ENCODE data around the gene PRPSAP2. TPM values are rescaled to one million over a fixed set of nuclear protein-coding genes. Genes with fewer than 3 reads are reported as not detected.

PRPSAP2 gene
- total and polyA plus RNA-seq, 9 donors: 21.9 to 32.1 (median 25.5) TPM

DNA sequence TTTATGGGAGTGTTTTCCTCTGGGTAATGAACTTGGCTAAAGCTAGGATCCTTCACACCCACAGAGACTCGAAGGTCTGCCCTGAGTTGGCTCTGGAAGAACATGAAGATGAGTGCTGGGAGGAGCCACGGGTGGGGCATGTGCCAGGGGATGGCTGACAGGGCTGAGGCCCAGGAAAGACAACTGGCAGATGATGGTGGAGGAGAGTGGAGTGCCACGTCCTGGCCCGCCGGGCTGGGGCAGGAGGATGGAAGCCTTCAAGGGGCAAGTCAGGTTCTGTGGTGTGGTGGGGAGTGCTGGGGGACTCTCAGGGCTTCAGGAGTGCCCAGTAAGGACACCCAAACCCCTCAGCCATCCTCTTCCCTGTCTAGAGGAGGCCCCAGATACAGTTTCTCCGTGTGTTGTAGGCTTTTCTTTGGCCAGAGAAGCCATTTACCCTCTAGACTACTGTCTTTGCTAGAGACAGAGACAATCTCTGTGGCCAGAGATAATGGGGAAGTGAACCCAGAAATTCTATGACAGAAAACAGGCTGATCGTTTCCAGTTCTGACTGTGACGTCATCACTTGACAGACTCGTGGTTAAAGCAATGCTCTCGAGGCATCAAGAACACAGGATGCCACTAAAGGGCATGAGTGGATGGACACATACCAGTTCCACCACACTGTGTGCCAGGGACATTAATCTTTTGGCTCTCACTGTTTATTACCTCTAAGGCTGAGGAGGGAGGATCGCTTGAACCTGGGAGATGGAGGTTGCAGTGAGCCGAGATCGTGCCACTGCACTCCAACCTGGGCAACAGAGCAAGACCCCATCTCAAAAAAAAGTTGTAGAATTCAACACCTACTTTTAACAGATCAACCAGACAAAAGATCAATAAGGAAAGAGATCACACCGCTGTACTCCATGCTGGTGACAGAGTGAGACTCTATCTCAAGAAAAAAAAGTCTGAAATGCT lies 75.4 kb downstream of the PRPSAP2 start:
- Histone ChIP-seq H3K9me3 (replicated peaks; ENCODE audit: control insufficient read depth, low read depth, low read length) (no peaks in the 10 kb centered on the region), H3K4me1 (ENCODE audit: control insufficient read depth, insufficient read depth, low read length) (no peaks in the 10 kb centered on the region), H3K4me3 (ENCODE audit: low read length) (no peak overlapping the region), H3K36me3 (ENCODE audit: control insufficient read depth, insufficient read depth, low read length) (peaks cover 30% of the 10 kb centered on the region), H3K27ac (ENCODE audit: low read length) (no peak overlapping the region), H3K27me3 (ENCODE audit: control insufficient read depth, insufficient read depth, low read length) (no peaks in the 10 kb centered on the region)
- WGBS (ENCODE audit: insufficient coverage): 72% methylated on average over 5 of the region's 14 CpGs
- DNase-seq: no peak

DNA sequence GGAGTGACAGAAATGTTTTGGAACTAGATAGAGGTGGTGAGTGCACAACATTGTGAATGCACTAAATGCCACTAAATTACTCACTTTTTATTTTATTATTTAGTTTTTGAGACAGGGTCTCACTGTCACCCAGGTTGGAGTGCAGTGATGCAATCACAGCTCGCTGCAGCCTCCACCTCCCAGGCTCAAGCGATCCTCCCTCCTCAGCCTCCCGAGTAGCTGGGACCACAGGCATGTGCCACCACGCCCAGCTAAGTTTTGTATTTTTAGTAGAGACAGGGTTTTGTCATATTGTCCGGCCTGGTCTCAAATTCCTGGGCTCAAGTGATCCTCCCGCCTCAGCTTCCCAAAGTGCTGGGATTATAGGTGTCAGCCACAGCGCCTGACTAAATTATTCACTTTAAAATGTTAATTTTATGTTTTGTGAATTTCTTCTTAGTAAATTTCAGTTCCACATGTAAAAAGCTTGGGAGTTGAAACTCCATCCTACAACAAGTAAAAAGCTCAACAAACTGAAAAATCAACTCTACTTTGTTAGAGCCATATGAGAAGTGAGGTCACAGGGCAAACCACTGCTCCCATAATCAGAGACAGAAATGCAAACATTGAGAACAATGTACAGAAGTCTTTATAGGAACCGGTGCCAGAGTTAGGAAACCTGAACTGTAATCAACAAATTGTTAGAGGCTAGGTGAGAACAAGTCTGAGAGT lies 80.2 kb downstream of the PRPSAP2 start:
- H3K27me3 ChIP-seq (ENCODE audit: control insufficient read depth, insufficient read depth, low read length): no peaks in the 10 kb centered on the region
- no peaks in the 10 kb centered on the region for H3K36me3 ChIP-seq (ENCODE audit: control insufficient read depth, insufficient read depth, low read length)
- H3K27ac ChIP-seq (ENCODE audit: low read length): no peak overlapping the region
- no CpG with 5 or more reads among the region's 8 CpGs for WGBS (ENCODE audit: insufficient coverage)
- no peak for DNase-seq
- no peaks in the 10 kb centered on the region for H3K9me3 ChIP-seq (replicated peaks; ENCODE audit: control insufficient read depth, low read depth, low read length)
- H3K4me1 ChIP-seq (ENCODE audit: control insufficient read depth, insufficient read depth, low read length): no peaks in the 10 kb centered on the region
- H3K4me3 ChIP-seq (ENCODE audit: low read length): no peak overlapping the region

DNA sequence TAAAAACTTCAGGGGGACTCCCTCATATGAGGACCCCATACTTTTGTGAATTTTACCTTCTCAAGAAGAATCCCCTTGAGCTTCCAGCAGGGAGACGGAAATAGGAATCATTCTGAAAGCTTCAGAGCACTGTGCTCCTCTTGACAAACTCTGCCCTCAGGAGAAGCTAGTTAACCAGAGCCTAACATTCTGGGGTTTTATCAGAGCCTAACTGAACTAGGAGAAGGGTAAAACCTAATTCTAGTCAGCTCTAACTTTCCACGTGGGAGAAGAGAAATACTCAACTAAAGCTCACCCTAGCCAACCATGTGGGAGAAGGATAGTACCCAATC lies 80.7 kb downstream of the PRPSAP2 start:
- H3K36me3 ChIP-seq (ENCODE audit: control insufficient read depth, insufficient read depth, low read length): no peaks in the 10 kb centered on the region
- H3K4me1 ChIP-seq (ENCODE audit: control insufficient read depth, insufficient read depth, low read length): no peaks in the 10 kb centered on the region
- no peak for DNase-seq
- WGBS (ENCODE audit: insufficient coverage): 60% methylated on average over 1 of the region's 2 CpGs
- H3K9me3 ChIP-seq (replicated peaks; ENCODE audit: control insufficient read depth, low read depth, low read length): no peaks in the 10 kb centered on the region
- no peak overlapping the region for H3K4me3 ChIP-seq (ENCODE audit: low read length)
- no peaks in the 10 kb centered on the region for H3K27me3 ChIP-seq (ENCODE audit: control insufficient read depth, insufficient read depth, low read length)
- no peak overlapping the region for H3K27ac ChIP-seq (ENCODE audit: low read length)

DNA sequence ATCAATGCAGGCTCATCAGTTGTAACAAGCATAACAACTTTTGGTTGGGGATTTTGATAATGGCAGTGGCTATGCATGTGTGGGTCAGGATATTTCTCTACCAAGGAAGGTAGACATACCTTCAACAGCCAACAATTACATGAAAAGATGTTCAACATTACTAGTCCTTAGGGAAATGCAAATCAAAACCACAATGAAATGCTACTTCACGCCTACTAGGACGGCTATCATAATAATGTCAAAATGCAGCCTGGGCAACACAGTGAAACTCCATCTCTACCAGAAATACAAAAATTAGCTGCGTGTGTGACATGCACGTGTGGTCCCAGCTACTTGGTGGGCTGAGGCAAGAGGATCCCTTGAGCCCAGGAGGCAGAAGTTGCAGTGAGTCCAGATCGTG lies 86.7 kb downstream of the PRPSAP2 start:
- DNase-seq: no peak
- Histone ChIP-seq H3K27me3 (ENCODE audit: control insufficient read depth, insufficient read depth, low read length) (peaks cover 2% of the 10 kb centered on the region), H3K27ac (ENCODE audit: low read length) (no peak overlapping the region), H3K4me3 (ENCODE audit: low read length) (no peak overlapping the region), H3K4me1 (ENCODE audit: control insufficient read depth, insufficient read depth, low read length) (no peaks in the 10 kb centered on the region), H3K36me3 (ENCODE audit: control insufficient read depth, insufficient read depth, low read length) (no peaks in the 10 kb centered on the region), H3K9me3 (replicated peaks; ENCODE audit: control insufficient read depth, low read depth, low read length) (no peaks in the 10 kb centered on the region)
- 57% methylated on average over 5 of the region's 5 CpGs for WGBS (ENCODE audit: insufficient coverage)

DNA sequence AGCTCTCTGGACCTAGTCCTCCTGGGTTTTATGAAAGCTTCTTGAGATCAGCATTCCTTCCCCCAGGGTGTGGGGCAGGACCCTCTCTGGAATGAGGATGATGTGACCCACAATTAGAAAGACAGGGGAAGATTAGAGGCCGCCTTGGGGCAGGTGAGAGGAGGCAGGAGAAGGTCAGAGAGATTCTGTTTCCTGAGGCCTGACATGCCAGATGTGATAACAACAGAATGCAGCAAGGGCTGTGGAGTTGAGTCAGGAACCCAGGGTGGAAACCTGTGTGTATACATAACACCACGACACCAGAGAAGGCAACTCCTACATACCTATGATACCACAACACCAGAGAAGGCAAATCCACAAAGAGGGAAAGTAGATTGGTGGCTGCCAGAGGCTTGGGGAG lies 88.6 kb downstream of the PRPSAP2 start:
- no peaks in the 10 kb centered on the region for H3K4me1 ChIP-seq (ENCODE audit: control insufficient read depth, insufficient read depth, low read length)
- no peaks in the 10 kb centered on the region for H3K36me3 ChIP-seq (ENCODE audit: control insufficient read depth, insufficient read depth, low read length)
- H3K4me3 ChIP-seq (ENCODE audit: low read length): no peak overlapping the region
- peaks cover 6% of the 10 kb centered on the region for H3K27me3 ChIP-seq (ENCODE audit: control insufficient read depth, insufficient read depth, low read length)
- no peak for DNase-seq
- H3K9me3 ChIP-seq (replicated peaks; ENCODE audit: control insufficient read depth, low read depth, low read length): no peaks in the 10 kb centered on the region
- H3K27ac ChIP-seq (ENCODE audit: low read length): no peak overlapping the region
- 17% methylated on average over 1 of the region's 2 CpGs for WGBS (ENCODE audit: insufficient coverage)

DNA sequence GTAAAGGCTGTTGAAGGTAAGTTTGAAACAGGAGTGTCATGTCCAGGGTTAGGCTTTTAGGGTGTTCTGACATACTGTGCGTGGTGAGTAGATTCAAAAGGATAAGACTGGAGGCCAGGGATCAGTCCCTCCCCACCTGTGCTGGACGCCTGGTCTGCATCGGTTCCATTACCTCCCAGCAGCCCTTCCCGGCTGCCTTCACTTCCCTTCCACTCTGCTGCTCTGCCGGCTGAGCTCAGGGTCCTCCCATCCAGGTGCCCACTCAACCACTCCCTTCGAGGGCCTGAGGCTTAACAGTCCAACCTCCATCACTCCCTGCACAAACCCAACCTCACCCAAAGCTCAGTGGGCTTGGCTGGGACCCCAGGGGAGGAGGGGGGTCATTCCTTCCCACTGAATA lies 89.9 kb downstream of the PRPSAP2 start:
- WGBS (ENCODE audit: insufficient coverage): 83% methylated on average over 2 of the region's 6 CpGs
- DNase-seq: no peak
- H3K4me1 ChIP-seq (ENCODE audit: control insufficient read depth, insufficient read depth, low read length): no peaks in the 10 kb centered on the region
- H3K27me3 ChIP-seq (ENCODE audit: control insufficient read depth, insufficient read depth, low read length): peaks cover 6% of the 10 kb centered on the region
- no peaks in the 10 kb centered on the region for H3K36me3 ChIP-seq (ENCODE audit: control insufficient read depth, insufficient read depth, low read length)
- H3K4me3 ChIP-seq (ENCODE audit: low read length): no peak overlapping the region
- no peaks in the 10 kb centered on the region for H3K9me3 ChIP-seq (replicated peaks; ENCODE audit: control insufficient read depth, low read depth, low read length)
- H3K27ac ChIP-seq (ENCODE audit: low read length): no peak overlapping the region

DNA sequence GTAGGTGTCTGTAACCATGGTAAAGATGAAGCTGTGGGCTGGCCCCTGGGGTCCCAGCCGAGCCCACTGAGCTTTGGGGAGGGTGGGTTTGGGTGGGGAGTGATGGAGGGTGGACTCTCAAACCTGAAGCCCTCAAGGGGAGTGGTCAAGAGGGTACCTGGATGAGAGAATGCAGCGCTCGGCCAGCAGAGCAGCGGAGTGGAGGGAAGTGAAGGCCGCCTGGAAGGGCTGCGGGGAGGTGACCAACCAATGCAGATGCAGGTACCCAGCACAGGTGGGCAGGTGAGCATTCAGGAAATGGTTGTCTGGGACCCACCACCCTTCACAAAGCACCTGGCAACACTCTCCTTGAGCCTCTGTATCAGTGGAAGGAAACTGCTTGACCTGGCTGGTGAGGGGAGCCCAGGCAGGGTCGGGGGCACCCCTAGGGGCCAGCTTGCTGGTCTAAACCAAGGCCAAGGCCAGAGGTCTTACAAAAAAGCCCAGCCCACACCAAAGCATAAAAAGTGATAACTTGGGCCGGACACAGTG lies 90.6 kb downstream of the PRPSAP2 start:
- Histone ChIP-seq H3K4me3 (ENCODE audit: low read length) (no peak overlapping the region), H3K36me3 (ENCODE audit: control insufficient read depth, insufficient read depth, low read length) (no peaks in the 10 kb centered on the region), H3K4me1 (ENCODE audit: control insufficient read depth, insufficient read depth, low read length) (no peaks in the 10 kb centered on the region), H3K27ac (ENCODE audit: low read length) (no peak overlapping the region), H3K9me3 (replicated peaks; ENCODE audit: control insufficient read depth, low read depth, low read length) (no peaks in the 10 kb centered on the region), H3K27me3 (ENCODE audit: control insufficient read depth, insufficient read depth, low read length) (peaks cover 6% of the 10 kb centered on the region)
- WGBS (ENCODE audit: insufficient coverage): 87% methylated on average over 8 of the region's 8 CpGs
- DNase-seq: no peak

DNA sequence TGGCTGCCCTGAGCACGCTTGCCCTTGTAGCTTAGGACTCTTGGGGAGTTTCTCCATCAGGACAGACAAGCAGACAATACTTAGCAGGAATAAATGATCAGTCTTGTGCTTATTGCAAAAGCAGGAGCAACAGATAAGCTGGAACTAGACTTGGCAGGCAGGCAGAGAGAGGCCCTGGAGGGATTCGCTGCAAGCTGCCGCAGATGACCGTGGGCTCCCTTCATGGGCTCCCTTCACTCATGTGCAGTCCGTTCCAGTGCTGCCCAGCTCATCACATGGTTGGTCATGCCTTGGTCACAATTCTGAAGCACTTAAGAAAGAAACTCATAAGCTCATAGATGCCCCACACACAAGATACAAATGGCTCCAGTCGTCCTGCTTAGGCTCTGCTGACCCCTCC lies 91.6 kb downstream of the PRPSAP2 start:
- H3K4me1 ChIP-seq (ENCODE audit: control insufficient read depth, insufficient read depth, low read length): no peaks in the 10 kb centered on the region
- no peak for DNase-seq
- H3K27me3 ChIP-seq (ENCODE audit: control insufficient read depth, insufficient read depth, low read length): peaks cover 6% of the 10 kb centered on the region
- no peak overlapping the region for H3K27ac ChIP-seq (ENCODE audit: low read length)
- WGBS (ENCODE audit: insufficient coverage): 63% methylated on average over 3 of the region's 6 CpGs
- H3K36me3 ChIP-seq (ENCODE audit: control insufficient read depth, insufficient read depth, low read length): no peaks in the 10 kb centered on the region
- no peaks in the 10 kb centered on the region for H3K9me3 ChIP-seq (replicated peaks; ENCODE audit: control insufficient read depth, low read depth, low read length)
- no peak overlapping the region for H3K4me3 ChIP-seq (ENCODE audit: low read length)

DNA sequence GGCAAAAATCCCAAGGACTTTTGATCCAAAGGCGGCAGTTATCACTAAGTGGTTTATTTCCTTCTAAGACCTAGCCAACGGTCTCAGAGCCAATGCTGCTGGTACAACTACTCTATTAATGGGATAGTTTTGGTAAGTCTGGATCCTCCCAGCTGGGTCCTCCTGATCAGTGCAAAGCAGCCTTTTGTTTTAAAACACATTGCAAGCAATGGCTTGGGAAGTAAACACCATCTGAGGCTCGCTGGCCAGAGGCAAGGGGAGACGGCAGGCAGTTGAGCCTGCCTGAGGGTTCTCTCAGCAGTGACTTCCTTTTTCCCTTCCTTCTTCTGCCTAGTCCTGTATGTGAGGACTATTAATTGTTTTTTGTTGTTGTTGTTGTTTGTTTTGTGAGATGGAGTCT lies 92.4 kb downstream of the PRPSAP2 start:
- Histone ChIP-seq H3K27ac (ENCODE audit: low read length) (no peak overlapping the region), H3K4me3 (ENCODE audit: low read length) (no peak overlapping the region), H3K36me3 (ENCODE audit: control insufficient read depth, insufficient read depth, low read length) (no peaks in the 10 kb centered on the region), H3K4me1 (ENCODE audit: control insufficient read depth, insufficient read depth, low read length) (no peaks in the 10 kb centered on the region), H3K9me3 (replicated peaks; ENCODE audit: control insufficient read depth, low read depth, low read length) (no peaks in the 10 kb centered on the region), H3K27me3 (ENCODE audit: control insufficient read depth, insufficient read depth, low read length) (peaks cover 6% of the 10 kb centered on the region)
- 51% methylated on average over 2 of the region's 4 CpGs for WGBS (ENCODE audit: insufficient coverage)
- DNase-seq: no peak
